Mesenchymal stem cell (in vitro differentiated cells and primary cell): ENCODE results near the gene VPS45.
"Not testable (repeated sequence)": the region's sequence is repeated elsewhere in the genome, so short reads cannot be mapped to it uniquely, and the experiment has no call there.

Experiments used
- DNase-seq: peaks from one replicate; pipeline ENCODE4 v3.0.0-alpha.2; 2013
- H2AFZ ChIP-seq: one replicate; pipeline ENCODE4 v1.6.1; 2013; ENCODE audit warnings: low read depth, mild to moderate bottlenecking, control low read depth, inconsistent platforms, low read length, moderate library complexity
- H2AK5ac ChIP-seq: 2 replicates; pipeline ENCODE4 v1.6.1; 2013; ENCODE audit warnings: low read length, moderate library complexity, mild to moderate bottlenecking, inconsistent platforms; ENCODE audit not compliant: severe bottlenecking
- H2BK120ac ChIP-seq: one replicate; pipeline ENCODE4 v1.6.1; 2013; ENCODE audit warnings: low read depth, mild to moderate bottlenecking, inconsistent platforms, low read length, moderate library complexity
- H2BK12ac ChIP-seq, 2 experiments: one replicate each; pipeline ENCODE4 v1.6.1; 2013; ENCODE audit warnings: inconsistent platforms in 2 of 2, low read length in 2 of 2, mild to moderate bottlenecking in 2 of 2, moderate library complexity in 2 of 2, control low read depth in 1 of 2
- H2BK15ac ChIP-seq: one replicate; pipeline ENCODE4 v1.6.1; 2013; ENCODE audit warnings: mild to moderate bottlenecking, low read depth, inconsistent platforms; ENCODE audit not compliant: poor library complexity, severe bottlenecking
- H2BK5ac ChIP-seq: 2 replicates; pipeline ENCODE4 v1.6.1; 2013; ENCODE audit warnings: low read depth, mild to moderate bottlenecking, low read length, control low read depth, inconsistent platforms; ENCODE audit not compliant: poor library complexity, severe bottlenecking
- H3K14ac ChIP-seq, 2 experiments: one replicate each; pipeline ENCODE4 v1.6.1; 2013; ENCODE audit warnings: inconsistent platforms in 2 of 2, low read length in 2 of 2, control low read depth in 1 of 2, mild to moderate bottlenecking in 1 of 2, moderate library complexity in 1 of 2
- H3K18ac ChIP-seq, 2 experiments: one replicate each; pipeline ENCODE4 v1.6.1; 2013; ENCODE audit warnings: inconsistent platforms in 2 of 2, low read length in 2 of 2, control low read depth in 1 of 2, low read depth in 1 of 2, mild to moderate bottlenecking in 1 of 2
- H3K23ac ChIP-seq, 2 experiments: one replicate each; pipeline ENCODE4 v1.6.1; 2013; ENCODE audit warnings: inconsistent platforms in 2 of 2, low read length in 2 of 2, mild to moderate bottlenecking in 2 of 2, moderate library complexity in 2 of 2, control low read depth in 1 of 2
- H3K27ac ChIP-seq: 2 replicates; pipeline ENCODE4 v1.5.1; 2013; ENCODE audit warnings: mild to moderate bottlenecking, moderate library complexity, low read length, control low read depth, inconsistent platforms; ENCODE audit not compliant: poor library complexity, severe bottlenecking
- H3K27me3 ChIP-seq, 2 experiments: 2 replicates each; pipeline versions ENCODE4 v1.6.1 to v1.7.0; 2013; ENCODE audit warnings: low read length in 2 of 2, mild to moderate bottlenecking in 2 of 2, moderate library complexity in 2 of 2, control low read depth in 1 of 2, inconsistent platforms in 1 of 2; ENCODE audit not compliant: control insufficient read depth in 1 of 2, insufficient read depth in 1 of 2
- H3K36me3 ChIP-seq, 2 experiments: 2 replicates each; pipeline versions ENCODE4 v1.6.1 to v1.7.0; 2013; ENCODE audit warnings: low read length in 2 of 2, control low read depth in 1 of 2, inconsistent platforms in 1 of 2, low read depth in 1 of 2, mild to moderate bottlenecking in 1 of 2; ENCODE audit not compliant: insufficient read depth in 2 of 2, control insufficient read depth in 1 of 2
- H3K4ac ChIP-seq, 2 experiments: one replicate each; pipeline ENCODE4 v1.6.1; 2013; ENCODE audit warnings: inconsistent platforms in 2 of 2, low read length in 2 of 2, mild to moderate bottlenecking in 2 of 2, moderate library complexity in 2 of 2, control low read depth in 1 of 2, low read depth in 1 of 2
- H3K4me1 ChIP-seq: 2 replicates; pipeline ENCODE4 v1.6.1; 2013; ENCODE audit warnings: low read depth, low read length, control low read depth; ENCODE audit not compliant: control insufficient read depth, insufficient read depth
- H3K4me2 ChIP-seq: 2 replicates; pipeline ENCODE4 v1.6.1; 2013; ENCODE audit warnings: low read length, mild to moderate bottlenecking, inconsistent platforms; ENCODE audit not compliant: poor library complexity, severe bottlenecking
- H3K4me3 ChIP-seq, 2 experiments: 2 replicates each; pipeline versions ENCODE4 v1.5.1 to v1.7.0; 2013; ENCODE audit warnings: low read length in 2 of 2, mild to moderate bottlenecking in 2 of 2, control low read depth in 1 of 2, low read depth in 1 of 2; ENCODE audit not compliant: insufficient read depth in 1 of 2
- H3K79me1 ChIP-seq: replicated peaks from 2 replicates; pipeline ENCODE4 v1.6.1; 2013; ENCODE audit warnings: mild to moderate bottlenecking, control low read depth, low read length, inconsistent platforms; ENCODE audit not compliant: poor library complexity, severe bottlenecking
- H3K9ac ChIP-seq: 2 replicates; pipeline ENCODE4 v1.7.0; 2013; ENCODE audit warnings: mild to moderate bottlenecking, low read length, moderate library complexity
- H3K9me3 ChIP-seq: 2 replicates; pipeline ENCODE4 v1.7.0; 2013; ENCODE audit warnings: mild to moderate bottlenecking, low read length; ENCODE audit not compliant: control insufficient read depth
- H4K8ac ChIP-seq: one replicate; pipeline ENCODE4 v1.6.1; 2013; ENCODE audit warnings: inconsistent platforms, mild to moderate bottlenecking, low read length, moderate library complexity
- H4K91ac ChIP-seq: one replicate; pipeline ENCODE4 v1.6.1; 2013; ENCODE audit warnings: mild to moderate bottlenecking, low read length, inconsistent platforms
- WGBS: methylation state at CpG from one replicate; pipeline ENCODE4 v1.1.7; 2013; ENCODE audit warnings: mixed read lengths; 5-methylcytosine and 5-hydroxymethylcytosine counted together

The VPS45 gene

DNA sequence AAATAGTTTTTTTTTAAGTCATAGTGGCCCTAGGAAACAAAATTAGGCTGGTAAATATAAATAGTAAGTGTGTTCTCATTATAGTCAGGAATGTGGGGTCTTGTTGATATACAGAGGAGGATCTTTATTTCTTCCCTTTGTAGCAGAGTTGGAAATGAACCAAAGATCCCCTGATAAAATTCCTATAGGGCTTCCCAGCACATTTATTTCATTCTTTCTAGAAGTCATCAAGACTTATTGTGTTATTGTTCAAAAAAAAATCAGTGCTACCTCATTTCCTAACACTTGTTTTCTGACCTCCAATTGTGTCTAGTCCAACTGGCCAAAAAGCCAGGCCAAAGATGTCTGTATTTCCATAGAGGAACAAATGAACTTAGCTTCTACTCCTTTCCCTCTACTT, 74.5 kb downstream of the VPS45 start:
- Histone ChIP-seq H3K4me3 (no peak overlapping the region), H3K9ac (no peak overlapping the region), H3K27me3 (no peaks in the 10 kb centered on the region), H2BK5ac (no peak overlapping the region), H4K8ac (no peak overlapping the region), H2BK120ac (no peak overlapping the region), H3K9me3 (no peaks in the 10 kb centered on the region), H3K18ac (no peak overlapping the region), H4K91ac (no peak overlapping the region), H3K4me1 (no peaks in the 10 kb centered on the region), H3K23ac (no peak overlapping the region), H2BK12ac (no peak overlapping the region), H3K36me3 (peaks cover 3 to 15% of the 10 kb centered on the region in 2 experiments), H3K4ac (no peak overlapping the region), H3K4me2 (no peak overlapping the region), H2AFZ (no peak overlapping the region), H2AK5ac (no peak overlapping the region), H3K14ac (no peak overlapping the region), H2BK15ac (no peak overlapping the region), H3K27ac (no peak overlapping the region), H3K79me1 (peaks cover 4% of the 10 kb centered on the region)
- DNase-seq, result no peak

DNA sequence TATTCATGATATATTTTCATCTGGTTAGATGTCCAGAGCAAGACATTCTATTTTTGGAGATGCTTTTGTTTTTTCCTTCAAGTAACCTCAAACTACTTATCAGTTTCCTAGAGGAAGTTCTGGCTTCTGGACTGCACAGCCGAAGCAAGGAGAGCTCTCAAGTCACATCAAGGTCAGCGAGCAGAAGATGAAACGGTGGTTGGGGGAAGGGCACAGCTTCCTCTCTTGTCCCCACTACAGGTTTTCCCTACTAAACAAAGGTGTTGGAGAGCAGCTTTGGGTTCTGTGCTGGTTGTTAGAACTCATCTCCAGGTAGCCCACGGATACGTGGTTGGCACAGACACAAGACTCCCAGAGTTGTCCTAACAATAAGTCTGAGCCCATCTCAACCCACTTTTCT, 77.0 kb downstream of the VPS45 start:
- no peaks in the 10 kb centered on the region for H3K27me3 ChIP-seq
- H3K4me2 ChIP-seq, result no peak overlapping the region
- H4K8ac ChIP-seq, result no peak overlapping the region
- H3K27ac ChIP-seq, result no peak overlapping the region
- H4K91ac ChIP-seq, result no peak overlapping the region
- no peak overlapping the region for H3K14ac ChIP-seq
- H2AFZ ChIP-seq, result no peak overlapping the region
- H3K4me3 ChIP-seq, result no peak overlapping the region
- no peak overlapping the region for H2BK15ac ChIP-seq
- peaks cover 3 to 7% of the 10 kb centered on the region in 2 experiments for H3K36me3 ChIP-seq
- no peaks in the 10 kb centered on the region for H3K79me1 ChIP-seq
- H3K23ac ChIP-seq, result no peak overlapping the region
- H3K9me3 ChIP-seq, result no peaks in the 10 kb centered on the region
- no peak overlapping the region for H2BK12ac ChIP-seq
- H2BK120ac ChIP-seq, result no peak overlapping the region
- DNase-seq, result no peak
- H2BK5ac ChIP-seq, result no peak overlapping the region
- no peak overlapping the region for H3K4ac ChIP-seq
- H3K4me1 ChIP-seq, result no peaks in the 10 kb centered on the region
- H3K9ac ChIP-seq, result no peak overlapping the region
- H2AK5ac ChIP-seq, result no peak overlapping the region
- 100% methylated on average over 4 of the region's 5 CpGs for WGBS
- no peak overlapping the region for H3K18ac ChIP-seq

DNA sequence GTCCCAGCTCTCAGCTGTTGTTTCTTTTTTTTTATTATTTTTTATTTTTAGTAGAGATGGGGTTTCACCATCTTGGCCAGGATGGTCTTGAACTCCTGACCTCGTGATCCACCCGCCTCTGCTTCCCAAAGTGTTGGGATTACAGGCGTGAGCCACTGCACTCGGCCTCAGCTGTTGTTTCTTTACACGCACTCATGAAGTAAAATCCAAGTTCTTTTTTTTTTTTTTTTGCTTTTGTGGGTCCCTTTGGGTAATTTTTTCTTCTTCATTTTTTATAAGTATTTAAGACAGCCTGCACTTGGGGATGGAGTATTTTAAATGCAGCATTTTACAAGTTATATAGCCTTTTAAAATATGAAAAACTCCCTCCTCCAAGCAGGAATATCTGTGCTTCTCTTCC, 78.4 kb downstream of the VPS45 start:
- H3K4me2 ChIP-seq, H3K9ac ChIP-seq, H3K27ac ChIP-seq, H4K8ac ChIP-seq, H2AFZ ChIP-seq, H3K14ac ChIP-seq, H2BK12ac ChIP-seq, H3K27me3 ChIP-seq, H2AK5ac ChIP-seq, H3K36me3 ChIP-seq, H3K4ac ChIP-seq, DNase-seq, H3K4me3 ChIP-seq, H3K18ac ChIP-seq, H3K23ac ChIP-seq, H3K79me1 ChIP-seq, H2BK5ac ChIP-seq, H3K4me1 ChIP-seq, H4K91ac ChIP-seq, H2BK15ac ChIP-seq, H3K9me3 ChIP-seq, H2BK120ac ChIP-seq: not testable (repeated sequence)
- 92% methylated on average over 4 of the region's 5 CpGs for WGBS

DNA sequence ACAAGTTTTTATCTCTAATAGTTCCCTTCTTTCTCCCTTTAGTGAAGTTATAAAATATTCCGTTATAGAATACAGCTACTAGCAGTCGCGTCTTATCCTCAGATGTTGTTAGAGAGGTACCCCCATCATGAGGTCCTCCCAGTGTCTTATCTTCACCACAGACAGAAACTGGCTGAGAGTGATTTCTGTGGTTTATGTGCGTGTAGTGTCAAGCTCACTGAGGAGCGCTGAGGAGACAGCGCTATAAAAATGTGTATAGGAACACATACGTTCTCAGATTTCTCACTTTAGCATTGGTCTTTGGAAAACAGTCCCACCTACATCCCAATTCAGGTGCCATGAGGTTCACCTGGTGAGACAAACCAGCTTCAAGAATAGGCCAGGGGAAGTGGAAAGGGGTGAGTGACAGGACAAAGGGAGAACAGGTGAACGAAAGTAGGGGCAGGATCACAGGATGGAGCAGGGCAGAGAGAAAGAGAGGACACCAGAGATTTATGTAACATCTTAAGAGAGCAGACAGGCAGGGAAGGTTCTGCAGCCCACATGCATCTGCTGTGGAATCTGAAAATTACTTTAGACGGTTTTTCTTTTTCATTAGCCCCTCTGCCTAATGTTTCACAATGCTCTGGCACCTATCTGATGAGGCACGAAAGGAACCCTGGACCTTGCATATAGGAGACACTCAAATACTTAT, 79.4 kb downstream of the VPS45 start:
- Histone ChIP-seq H2BK15ac (no peak overlapping the region), H3K36me3 (peaks cover 3 to 13% of the 10 kb centered on the region in 2 experiments), H3K27me3 (no peaks in the 10 kb centered on the region), H3K4ac (no peak overlapping the region), H2AK5ac (no peak overlapping the region), H3K27ac (no peak overlapping the region), H2BK5ac (no peak overlapping the region), H3K4me3 (no peak overlapping the region), H3K79me1 (no peaks in the 10 kb centered on the region), H3K9ac (no peak overlapping the region), H3K23ac (no peak overlapping the region), H3K9me3 (no peaks in the 10 kb centered on the region), H2BK120ac (no peak overlapping the region), H3K4me1 (peaks cover 3% of the 10 kb centered on the region), H3K18ac (no peak overlapping the region), H2AFZ (no peak overlapping the region), H3K4me2 (no peak overlapping the region), H4K8ac (no peak overlapping the region), H4K91ac (no peak overlapping the region), H2BK12ac (no peak overlapping the region), H3K14ac (no peak overlapping the region)
- no peak for DNase-seq
- WGBS, result 96% methylated on average over 6 of the region's 10 CpGs
